Gastrocnemius medialis (tissue), 4 donors: Measurements from ENCODE around the gene SHC2.

Source experiments
- CTCF ChIP-seq, 5 experiments: fragments of 450-650 bp in 3 of 5; fragments of 200-600 bp in 2 of 5; sonication (generic) in 2 of 5; IDR thresholded peaks in 4 of 5; conservative IDR thresholded peaks in 1 of 5; 1 replicate in 4 of 5; 2 replicates in 1 of 5; pipeline ENCODE4 v1.5.1; 2016 to 2019; ENCODE audit warnings: antibody characterized with exemption in 5 of 5, mild to moderate bottlenecking in 3 of 5, moderate library complexity in 3 of 5
- POLR2A ChIP-seq, 2 donors: fragments of 450-650 bp; IDR thresholded peaks; one replicate each; pipeline ENCODE4 v1.6.1; 2017; ENCODE audit warnings: antibody characterized with exemption in 2 of 2, mild to moderate bottlenecking in 2 of 2, moderate library complexity in 2 of 2

DNA sequence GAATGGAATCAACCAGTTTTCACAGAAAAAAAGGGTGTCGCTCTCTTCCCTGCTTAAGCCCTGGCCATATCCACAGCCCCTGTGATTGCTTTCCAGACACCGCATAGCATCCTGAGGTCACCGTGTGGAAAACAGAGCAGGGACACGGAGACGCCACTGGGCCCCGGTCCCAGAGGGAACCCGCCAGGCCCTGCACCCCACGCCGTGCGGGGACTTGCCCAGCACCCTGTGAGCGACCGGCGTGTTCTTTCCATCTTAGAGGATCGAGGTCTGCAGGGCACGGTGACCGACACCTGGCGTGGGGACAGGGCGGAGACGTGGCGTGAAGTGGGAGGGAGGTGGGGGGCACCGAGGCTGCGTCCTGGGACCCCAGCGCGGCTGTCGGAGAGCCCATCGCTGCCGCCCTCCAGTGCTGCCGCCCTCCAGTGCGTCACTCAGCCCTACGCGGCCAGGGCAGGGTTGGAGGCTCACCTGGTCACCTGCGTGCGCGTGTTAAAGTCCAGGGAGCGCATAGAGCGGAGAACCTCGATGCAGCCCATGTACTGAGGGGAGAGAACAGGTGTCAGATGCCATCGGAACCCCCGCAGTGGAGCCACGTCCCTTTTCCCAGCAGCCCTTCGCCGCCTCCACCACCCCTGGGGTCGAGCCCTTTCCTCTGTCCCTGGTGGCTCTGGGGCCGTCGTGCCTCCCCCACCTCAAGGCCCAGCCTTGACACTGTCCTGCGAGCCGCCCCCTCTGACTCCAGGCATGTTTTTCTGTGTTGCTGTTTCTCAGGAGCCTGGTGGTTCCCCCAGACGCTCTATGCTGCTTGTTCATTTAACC, 20.2 kb downstream of the SHC2 start:
- TF ChIP-seq CTCF (IDR thresholded peaks at IDR 0.05 in 4 of 5, conservative IDR thresholded peaks at IDR 0.05 in 1 of 5) (no peak), POLR2A (IDR thresholded peaks at IDR 0.05) (no peak)
